HepG2 (cell line): ENCODE measurements around the gene USF1. TPM values are rescaled to one million over a fixed set of nuclear protein-coding genes. Genes with fewer than 3 reads are reported as not detected.

Experiments used
- ATAC-seq: fragments of 200-7000 bp; cut with Tn5 transposase; 3 replicates; pipeline ENCODE4 v1.9.1; 2020; ENCODE audit warnings: mild to moderate bottlenecking, moderate library complexity
- BruUV-seq: library from RNA; stranded (reverse); fragments of 400-500 nt; replicated peaks from 2 replicates; lab custom pipeline; 2021; lab: Mats Ljungman, UMichigan
- CTCF ChIA-PET: fragments of 300-600 bp; formaldehyde crosslinking; extraction: SDS; loops from one replicate; lab custom pipeline; 2021; ENCODE audit warnings: low total read pairs, inconsistent platforms, low intra/inter-chr PET ratio; lab: Yijun Ruan, JAX
- POLR2A ChIA-PET: fragments of 350-600 bp; sonication (Branson Sonifier 250); formaldehyde crosslinking; loops from one replicate; lab custom pipeline; 2020; ENCODE audit warnings: antibody characterized with exemption, inconsistent platforms; lab: Yijun Ruan, JAX
- DNase-seq: peaks from one replicate; pipeline ENCODE4 v3.0.0-alpha.2; 2015; ENCODE audit warnings: low spot score
- FAIRE-seq: peaks from 3 replicates; lab custom pipeline; 2011; peaks lifted over from hg19 to GRCh38; lab: Jason Lieb, UNC
- H2AFZ ChIP-seq: one replicate; pipeline ENCODE4 v1.6.1; 2011; ENCODE audit warnings: low read length, inconsistent platforms
- H3K27ac ChIP-seq: fragments of 300-600 bp; 3 replicates; pipeline ENCODE4 v1.8.0; 2011; ENCODE audit warnings: mixed run types, mild to moderate bottlenecking, mixed read lengths, low read length, inconsistent platforms; ENCODE audit not compliant: insufficient read depth; ENCODE audit errors: extremely low read length
- H3K27me3 ChIP-seq, 2 experiments: fragments of 200-600 bp in 1 of 2; 2 replicates in 1 of 2; 3 replicates in 1 of 2; pipeline versions ENCODE4 v1.6.0 to v1.8.0; 2011; ENCODE audit warnings: low read length in 2 of 2, mild to moderate bottlenecking in 2 of 2, moderate library complexity in 2 of 2, inconsistent platforms in 1 of 2; ENCODE audit not compliant: insufficient read depth in 2 of 2, control insufficient read depth in 1 of 2
- H3K36me3 ChIP-seq, 2 experiments: fragments of 200-600 bp in 1 of 2; replicated peaks in 1 of 2; 2 replicates in 1 of 2; 3 replicates in 1 of 2; pipeline versions ENCODE4 v1.5.1 to v1.8.0; 2011; ENCODE audit warnings: low read length in 2 of 2, inconsistent platforms in 1 of 2; ENCODE audit not compliant: insufficient read depth in 2 of 2, control insufficient read depth in 1 of 2
- H3K4me1 ChIP-seq: 2 replicates; pipeline ENCODE4 v1.5.1; 2012; ENCODE audit warnings: low read length, inconsistent platforms; ENCODE audit not compliant: insufficient read depth
- H3K4me2 ChIP-seq: 2 replicates; pipeline ENCODE4 v1.6.0; 2011; ENCODE audit warnings: low read depth, low read length, inconsistent platforms
- H3K4me3 ChIP-seq, 3 experiments: fragments of 200-600 bp in 1 of 3; sonication (generic), shearing (Covaris generic) in 1 of 3; replicated peaks in 1 of 3; 2 replicates each; pipeline ENCODE4 v1.5.1; 2011 to 2016; ENCODE audit warnings: low read length in 3 of 3, inconsistent platforms in 2 of 3, low read depth in 2 of 3, mild to moderate bottlenecking in 2 of 3, control low read depth in 1 of 3, mixed read lengths in 1 of 3; ENCODE audit not compliant: insufficient read depth in 1 of 3
- H3K79me2 ChIP-seq: one replicate; pipeline ENCODE4 v1.6.1; 2011; ENCODE audit warnings: low read length, inconsistent platforms; ENCODE audit not compliant: insufficient read depth
- H3K9ac ChIP-seq: 2 replicates; pipeline ENCODE4 v1.6.0; 2011; ENCODE audit warnings: mild to moderate bottlenecking, low read depth, low read length, inconsistent platforms; ENCODE audit not compliant: insufficient read depth
- H3K9me3 ChIP-seq: 2 replicates; pipeline ENCODE4 v1.5.1; 2012; ENCODE audit warnings: mild to moderate bottlenecking, low read length
- H4K20me1 ChIP-seq: 2 replicates; pipeline ENCODE4 v1.6.0; 2011; ENCODE audit warnings: inconsistent platforms, mild to moderate bottlenecking, low read length, moderate library complexity; ENCODE audit not compliant: insufficient read depth
- AHR ChIP-seq: IDR thresholded peaks from 2 replicates; pipeline ENCODE4 v1.6.1; 2018; ENCODE audit warnings: missing genetic modification reagents, missing compliant biosample characterization
- ARID4A ChIP-seq: sonication (generic); formaldehyde crosslinking; IDR thresholded peaks from 2 replicates; pipeline ENCODE4 v1.5.0; 2020; ENCODE audit warnings: mild to moderate bottlenecking, missing genetic modification reagents, borderline replicate concordance
- JUND ChIP-seq: sonication (generic); formaldehyde crosslinking; IDR thresholded peaks from 2 replicates; pipeline ENCODE4 v1.8.0; 2022; ENCODE audit warnings: mild to moderate bottlenecking, missing genetic modification reagents
- KDM4B ChIP-seq: sonication (generic); formaldehyde crosslinking; IDR thresholded peaks from 2 replicates; pipeline ENCODE4 v1.4.0; 2020; ENCODE audit warnings: missing genetic modification reagents
- NR2F2 ChIP-seq: IDR thresholded peaks from 2 replicates; pipeline ENCODE4 v1.6.1; 2012; ENCODE audit warnings: low read depth, inconsistent platforms, borderline replicate concordance
- POGZ ChIP-seq: sonication (generic); formaldehyde crosslinking; IDR thresholded peaks from 2 replicates; pipeline ENCODE4 v1.4.0; 2020; ENCODE audit warnings: mild to moderate bottlenecking, missing genetic modification reagents
- RNF219 ChIP-seq: sonication (generic); formaldehyde crosslinking; IDR thresholded peaks from 2 replicates; pipeline ENCODE4 v1.5.0; 2020; ENCODE audit warnings: mild to moderate bottlenecking, missing genetic modification reagents
- TMF1 ChIP-seq: sonication (generic); formaldehyde crosslinking; IDR thresholded peaks from 2 replicates; pipeline ENCODE4 v1.8.1; 2022; ENCODE audit warnings: low read depth, missing genetic modification reagents
- ZNF20 ChIP-seq: sonication (generic); formaldehyde crosslinking; IDR thresholded peaks from 2 replicates; pipeline ENCODE4 v1.4.0; 2020; ENCODE audit warnings: mild to moderate bottlenecking, moderate library complexity, missing genetic modification reagents
- ZNF3 ChIP-seq: IDR thresholded peaks from 2 replicates; pipeline ENCODE4 v1.7.0; 2017; ENCODE audit warnings: inconsistent platforms
- ZNF350 ChIP-seq: sonication (generic); formaldehyde crosslinking; IDR thresholded peaks from 2 replicates; pipeline ENCODE4 v1.4.0; 2020; ENCODE audit warnings: mild to moderate bottlenecking, low read depth, missing genetic modification reagents, borderline replicate concordance
- ZNF552 ChIP-seq: sonication (generic); formaldehyde crosslinking; IDR thresholded peaks from 2 replicates; pipeline ENCODE4 v1.9.0; 2022; ENCODE audit warnings: missing genetic modification reagents, mild to moderate bottlenecking, borderline replicate concordance
- ZNF556 ChIP-seq: sonication (generic); formaldehyde crosslinking; IDR thresholded peaks from 2 replicates; pipeline ENCODE4 v1.4.0; 2020; ENCODE audit warnings: mild to moderate bottlenecking, missing genetic modification reagents, borderline replicate concordance
- ZNF557 ChIP-seq: sonication (generic); formaldehyde crosslinking; IDR thresholded peaks from 2 replicates; pipeline ENCODE4 v1.4.0; 2020; ENCODE audit warnings: missing genetic modification reagents
- ZNF782 ChIP-seq: sonication (generic); formaldehyde crosslinking; IDR thresholded peaks from 2 replicates; pipeline ENCODE4 v1.4.0; 2020; ENCODE audit warnings: missing genetic modification reagents, mild to moderate bottlenecking, borderline replicate concordance
- WGBS: methylation state at CpG from one replicate; pipeline ENCODE4 v1.1.6; 2017; ENCODE audit warnings: low lambda C conversion rate; 5-methylcytosine and 5-hydroxymethylcytosine counted together
- in situ Hi-C: cut with HindIII; loops from 2 replicates; pipeline ENCODE4 v1.10.0; 2017; ENCODE audit warnings: low pct_unique_long_range_greater_than_20kb; ENCODE audit not compliant: extremely low pct_ligation_motif_present
- intact Hi-C: fragments of 100-400 bp; cut with micrococcal nuclease; formaldehyde crosslinking; loops from one replicate; pipeline ENCODE4 v1.10.0; 2022; ENCODE audit not compliant: unreplicated experiment
- polyA plus RNA-seq, 8 experiments: library from polyadenylated mRNA; depleted of rRNA in 3 of 8; stranded (reverse) in 7 of 8; unstranded in 1 of 8; fragments of >200 nt; fragmentation: Illumina TruSeq in 4 of 8; extraction: Trizol in 4 of 8; gene quantifications; 2 replicates each; pipeline versions ENCODE4 v1.2.1 to v1.2.3, GENCODE V29; 2011 to 2016; ENCODE audit warnings: low read depth in 4 of 8, missing spikeins in 1 of 8, mixed read lengths in 1 of 8; ENCODE audit not compliant: insufficient read depth in 1 of 8
- total RNA-seq, 5 experiments: library from RNA; depleted of rRNA; stranded (reverse); fragments of >200 nt; fragmentation: Illumina TruSeq; extraction: Trizol; gene quantifications; 2 replicates each; pipeline ENCODE4 v1.2.3, GENCODE V29; 2016; ENCODE audit warnings: low read depth in 1 of 5

USF1 gene
- total and polyA plus RNA-seq, 2 of the 13 experiments (the other 11 are each of a cell fraction or from before 2014, with no cell fraction given) = 26.9 to 39.4 TPM

GRCh38 chr1:161092621-161093028 lies 46.8 kb upstream of the USF1 start:
- in situ Hi-C loops = loop anchor here (10.0 kb wide), 1 partner anchor 98 kb away; no protein-coding TSS in a partner anchor
- Histone ChIP-seq H3K4me3 (no peak overlapping the region), H3K27ac (no peak overlapping the region), H3K27me3 (peaks cover 3 to 29% of the 10 kb centered on the region in 2 experiments; a peak in 3 of 5 replicates), H3K4me2 (no peak overlapping the region), H3K9me3 (no peaks in the 10 kb centered on the region), H3K4me1 (0 out of 2 replicates have a peak, but pooled peaks cover 12% of the 10 kb centered on the region), H2AFZ (no peak overlapping the region), H3K79me2 (no peaks in the 10 kb centered on the region), H3K36me3 (no peaks in the 10 kb centered on the region), H3K9ac (no peak overlapping the region), H4K20me1 (no peaks in the 10 kb centered on the region)
- no TSS peak for BruUV-seq
- DNase-seq (no peak), FAIRE-seq (no peak), ATAC-seq (no peak)
- intact Hi-C loops = no loop called here
- CTCF ChIA-PET = no interaction called here
- no peak for TF ChIP-seq ZNF557
- no peak for TF ChIP-seq ZNF552 (CRISPR knock-in tag)
- no peak for TF ChIP-seq AHR
- no peak for TF ChIP-seq KDM4B (CRISPR knock-in tag)
- TF ChIP-seq ARID4A (CRISPR knock-in tag) = no peak
- no peak for TF ChIP-seq ZNF350 (CRISPR knock-in tag)
- TF ChIP-seq POGZ = no peak
- no peak for TF ChIP-seq ZNF782 (CRISPR knock-in tag)
- TF ChIP-seq RNF219 = no peak
- no peak for TF ChIP-seq JUND (CRISPR knock-in tag)
- TF ChIP-seq ZNF556 (CRISPR knock-in tag) = no peak
- TF ChIP-seq TMF1 (CRISPR knock-in tag) = no peak
- TF ChIP-seq ZNF20 (CRISPR knock-in tag) = no peak
- no peak for TF ChIP-seq ZNF3 (CRISPR knock-in tag)
- no peak for TF ChIP-seq NR2F2
- POLR2A ChIA-PET = no interaction called here
- 27% methylated on average over 3 of the region's 3 CpGs for WGBS
